OCI-LY1 (cell line): Measurements from ENCODE around the gene SEZ6.

Source experiments
- CTCF ChIP-seq: fragments of 200-600 bp; sonication (generic), shearing (Covaris generic); IDR thresholded peaks from 2 replicates; pipeline ENCODE4 v1.5.1; 2017; ENCODE audit warnings: mild to moderate bottlenecking, antibody characterized with exemption, low read length, moderate library complexity, mixed read lengths
- EZH2 ChIP-seq: fragments of 200-600 bp; sonication (generic), shearing (Covaris generic); IDR thresholded peaks from 2 replicates; pipeline ENCODE4 v1.8.0; 2017; ENCODE audit warnings: borderline replicate concordance, mixed run types, mild to moderate bottlenecking, antibody characterized with exemption, low read length, moderate library complexity, mixed read lengths

GRCh38 chr17:28944343-28944742 is 61.5 kb downstream of the SEZ6 start:
- TF ChIP-seq CTCF, result no peak
- no peak for TF ChIP-seq EZH2
